HepG2 (cell line): ENCODE data around the gene HORMAD2. TPM values are rescaled to one million over a fixed set of nuclear protein-coding genes. Genes with fewer than 3 reads are reported as not detected.

Experiments
- ATAC-seq: fragments of 200-7000 bp; cut with Tn5 transposase; 3 replicates; pipeline ENCODE4 v1.9.1; 2020; ENCODE audit warnings: mild to moderate bottlenecking, moderate library complexity
- BruUV-seq: library from RNA; stranded (reverse); fragments of 400-500 nt; replicated peaks from 2 replicates; lab custom pipeline; 2021; lab: Mats Ljungman, UMichigan
- CTCF ChIA-PET: fragments of 300-600 bp; formaldehyde crosslinking; extraction: SDS; loops from one replicate; lab custom pipeline; 2021; ENCODE audit warnings: low total read pairs, inconsistent platforms, low intra/inter-chr PET ratio; lab: Yijun Ruan, JAX
- POLR2A ChIA-PET: fragments of 350-600 bp; sonication (Branson Sonifier 250); formaldehyde crosslinking; loops from one replicate; lab custom pipeline; 2020; ENCODE audit warnings: antibody characterized with exemption, inconsistent platforms; lab: Yijun Ruan, JAX
- DNase-seq: peaks from one replicate; pipeline ENCODE4 v3.0.0-alpha.2; 2015; ENCODE audit warnings: low spot score
- FAIRE-seq: peaks from 3 replicates; lab custom pipeline; 2011; peaks lifted over from hg19 to GRCh38; lab: Jason Lieb, UNC
- H2AFZ ChIP-seq: one replicate; pipeline ENCODE4 v1.6.1; 2011; ENCODE audit warnings: low read length, inconsistent platforms
- H3K27ac ChIP-seq: fragments of 300-600 bp; 3 replicates; pipeline ENCODE4 v1.8.0; 2011; ENCODE audit warnings: mixed run types, mild to moderate bottlenecking, mixed read lengths, low read length, inconsistent platforms; ENCODE audit not compliant: insufficient read depth; ENCODE audit errors: extremely low read length
- H3K27me3 ChIP-seq, 2 experiments: fragments of 200-600 bp in 1 of 2; 2 replicates in 1 of 2; 3 replicates in 1 of 2; pipeline versions ENCODE4 v1.6.0 to v1.8.0; 2011; ENCODE audit warnings: low read length in 2 of 2, mild to moderate bottlenecking in 2 of 2, moderate library complexity in 2 of 2, inconsistent platforms in 1 of 2; ENCODE audit not compliant: insufficient read depth in 2 of 2, control insufficient read depth in 1 of 2
- H3K36me3 ChIP-seq, 2 experiments: fragments of 200-600 bp in 1 of 2; replicated peaks in 1 of 2; 2 replicates in 1 of 2; 3 replicates in 1 of 2; pipeline versions ENCODE4 v1.5.1 to v1.8.0; 2011; ENCODE audit warnings: low read length in 2 of 2, inconsistent platforms in 1 of 2; ENCODE audit not compliant: insufficient read depth in 2 of 2, control insufficient read depth in 1 of 2
- H3K4me1 ChIP-seq: 2 replicates; pipeline ENCODE4 v1.5.1; 2012; ENCODE audit warnings: low read length, inconsistent platforms; ENCODE audit not compliant: insufficient read depth
- H3K4me2 ChIP-seq: 2 replicates; pipeline ENCODE4 v1.6.0; 2011; ENCODE audit warnings: low read depth, low read length, inconsistent platforms
- H3K4me3 ChIP-seq, 3 experiments: fragments of 200-600 bp in 1 of 3; sonication (generic), shearing (Covaris generic) in 1 of 3; replicated peaks in 1 of 3; 2 replicates each; pipeline ENCODE4 v1.5.1; 2011 to 2016; ENCODE audit warnings: low read length in 3 of 3, inconsistent platforms in 2 of 3, low read depth in 2 of 3, mild to moderate bottlenecking in 2 of 3, control low read depth in 1 of 3, mixed read lengths in 1 of 3; ENCODE audit not compliant: insufficient read depth in 1 of 3
- H3K79me2 ChIP-seq: one replicate; pipeline ENCODE4 v1.6.1; 2011; ENCODE audit warnings: low read length, inconsistent platforms; ENCODE audit not compliant: insufficient read depth
- H3K9ac ChIP-seq: 2 replicates; pipeline ENCODE4 v1.6.0; 2011; ENCODE audit warnings: mild to moderate bottlenecking, low read depth, low read length, inconsistent platforms; ENCODE audit not compliant: insufficient read depth
- H3K9me3 ChIP-seq: 2 replicates; pipeline ENCODE4 v1.5.1; 2012; ENCODE audit warnings: mild to moderate bottlenecking, low read length
- H4K20me1 ChIP-seq: 2 replicates; pipeline ENCODE4 v1.6.0; 2011; ENCODE audit warnings: inconsistent platforms, mild to moderate bottlenecking, low read length, moderate library complexity; ENCODE audit not compliant: insufficient read depth
- ARNTL ChIP-seq: sonication (generic); formaldehyde crosslinking; IDR thresholded peaks from 2 replicates; pipeline ENCODE4 v1.4.0; 2020; ENCODE audit warnings: mild to moderate bottlenecking, missing genetic modification reagents
- CC2D1A ChIP-seq: sonication (generic); formaldehyde crosslinking; IDR thresholded peaks from 2 replicates; pipeline ENCODE4 v1.8.1; 2023; ENCODE audit warnings: mild to moderate bottlenecking, missing genetic modification reagents
- CHCHD3 ChIP-seq: sonication (generic); formaldehyde crosslinking; IDR thresholded peaks from 2 replicates; pipeline ENCODE4 v1.8.0; 2022; ENCODE audit warnings: mild to moderate bottlenecking, missing genetic modification reagents, moderate library complexity
- HCFC1 ChIP-seq: fragments of 150-350 bp; IDR thresholded peaks from 2 replicates; pipeline ENCODE4 v1.6.1; 2014; ENCODE audit warnings: low read depth, low read length
- SIN3B ChIP-seq: fragments of 150-350 bp; IDR thresholded peaks from 2 replicates; pipeline ENCODE4 v1.6.1; 2014; ENCODE audit warnings: low read length
- SOX5 ChIP-seq: IDR thresholded peaks from 2 replicates; pipeline ENCODE4 v1.6.1; 2016; ENCODE audit warnings: borderline replicate concordance
- TGIF2 ChIP-seq: IDR thresholded peaks from 2 replicates; pipeline ENCODE4 v1.6.1; 2016; ENCODE audit warnings: control low read depth, missing compliant biosample characterization
- ZMAT3 ChIP-seq: sonication (generic); formaldehyde crosslinking; conservative IDR thresholded peaks from 2 replicates; pipeline ENCODE4 v1.7.0; 2021; ENCODE audit warnings: missing genetic modification reagents
- ZNF33B ChIP-seq: sonication (generic); formaldehyde crosslinking; IDR thresholded peaks from 2 replicates; pipeline ENCODE4 v1.5.1; 2020; ENCODE audit warnings: mild to moderate bottlenecking, missing genetic modification reagents
- ZNF713 ChIP-seq: sonication (generic); formaldehyde crosslinking; IDR thresholded peaks from 2 replicates; pipeline ENCODE4 v1.4.0; 2020; ENCODE audit warnings: mild to moderate bottlenecking, missing genetic modification reagents
- ZNF816 ChIP-seq: sonication (generic); formaldehyde crosslinking; IDR thresholded peaks from 2 replicates; pipeline ENCODE4 v1.8.0; 2022; ENCODE audit warnings: missing genetic modification reagents, mild to moderate bottlenecking, borderline replicate concordance
- WGBS: methylation state at CpG from one replicate; pipeline ENCODE4 v1.1.6; 2017; ENCODE audit warnings: low lambda C conversion rate; 5-methylcytosine and 5-hydroxymethylcytosine counted together
- in situ Hi-C: cut with HindIII; loops from 2 replicates; pipeline ENCODE4 v1.10.0; 2017; ENCODE audit warnings: low pct_unique_long_range_greater_than_20kb; ENCODE audit not compliant: extremely low pct_ligation_motif_present
- intact Hi-C: fragments of 100-400 bp; cut with micrococcal nuclease; formaldehyde crosslinking; loops from one replicate; pipeline ENCODE4 v1.10.0; 2022; ENCODE audit not compliant: unreplicated experiment
- polyA plus RNA-seq, 8 experiments: library from polyadenylated mRNA; depleted of rRNA in 3 of 8; stranded (reverse) in 7 of 8; unstranded in 1 of 8; fragments of >200 nt; fragmentation: Illumina TruSeq in 4 of 8; extraction: Trizol in 4 of 8; gene quantifications; 2 replicates each; pipeline versions ENCODE4 v1.2.1 to v1.2.3, GENCODE V29; 2011 to 2016; ENCODE audit warnings: low read depth in 4 of 8, missing spikeins in 1 of 8, mixed read lengths in 1 of 8; ENCODE audit not compliant: insufficient read depth in 1 of 8
- total RNA-seq, 5 experiments: library from RNA; depleted of rRNA; stranded (reverse); fragments of >200 nt; fragmentation: Illumina TruSeq; extraction: Trizol; gene quantifications; 2 replicates each; pipeline ENCODE4 v1.2.3, GENCODE V29; 2016; ENCODE audit warnings: low read depth in 1 of 5
- TF ChIP-seq, protein P1 (sequence below): sonication (generic); formaldehyde crosslinking; IDR thresholded peaks from 2 replicates; pipeline ENCODE4 v1.5.1; 2020; ENCODE audit warnings: missing genetic modification reagents, mild to moderate bottlenecking, borderline replicate concordance
- TF ChIP-seq, protein P2 (sequence below): sonication (generic); formaldehyde crosslinking; conservative IDR thresholded peaks from 2 replicates; pipeline ENCODE4 v1.4.0; 2020; ENCODE audit warnings: missing genetic modification reagents
- TF ChIP-seq, protein P3 (sequence below): sonication (generic); formaldehyde crosslinking; IDR thresholded peaks from 2 replicates; pipeline ENCODE4 v1.4.0; 2020; ENCODE audit warnings: missing genetic modification reagents
- TF ChIP-seq, protein P4 (sequence below): IDR thresholded peaks from 2 replicates; pipeline ENCODE4 v1.6.1; 2018; ENCODE audit warnings: missing genetic modification reagents
- TF ChIP-seq, protein P5 (sequence below): IDR thresholded peaks from 2 replicates; pipeline ENCODE4 v1.6.1; 2016
- TF ChIP-seq, protein P6 (sequence below): sonication (generic); formaldehyde crosslinking; conservative IDR thresholded peaks from 2 replicates; pipeline ENCODE4 v1.8.0; 2022; ENCODE audit warnings: missing genetic modification reagents

HORMAD2 gene
- total and polyA plus RNA-seq, 2 of the 13 experiments (the other 11 are each of a cell fraction or from before 2014, with no cell fraction given), result not detected

DNA sequence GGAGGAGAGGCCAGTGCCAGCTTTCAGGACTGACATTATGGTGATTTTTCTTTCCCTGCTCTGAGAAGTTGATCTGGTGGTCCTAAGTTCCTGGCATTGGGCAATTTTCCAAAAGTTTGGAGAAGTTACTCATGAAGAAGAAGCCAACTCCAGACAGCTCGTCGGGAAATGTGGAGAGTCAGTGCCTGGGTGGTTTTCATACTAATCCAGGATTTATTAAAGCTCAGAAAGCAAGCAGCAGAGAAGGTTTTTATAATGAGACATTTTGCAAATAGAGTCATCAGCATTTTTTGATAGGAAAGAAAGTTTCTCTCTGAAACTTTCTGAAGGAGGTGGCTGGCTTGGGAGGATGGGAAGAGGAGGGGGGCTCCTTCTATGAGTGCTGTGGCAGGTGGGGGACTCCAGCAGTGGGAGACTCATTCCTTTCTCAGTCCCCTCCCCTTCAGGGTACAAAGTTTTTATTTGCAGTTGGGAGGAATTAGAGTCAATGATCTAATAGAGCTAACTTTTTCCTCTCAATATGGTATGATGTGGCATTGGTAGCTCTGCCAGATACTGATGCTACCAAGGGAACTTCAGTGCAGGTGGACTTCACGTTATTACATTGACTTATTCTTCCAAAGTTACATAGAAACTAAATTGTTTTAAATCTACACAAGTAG is 110.9 kb downstream of the HORMAD2 start:
- POLR2A ChIA-PET, result interaction anchor here (0.9 to 1.2 kb wide), 2 partner anchors 18 to 21 kb away, joined by 4 to 7 read pairs; no protein-coding TSS in a partner anchor
- FAIRE-seq (no peak), ATAC-seq (peak; percentile 57), DNase-seq (peak; percentile 71)
- 0 out of 2 replicates have a peak overlapping the region, but pooled peaks have one; percentile 8 for H3K4me2 ChIP-seq
- WGBS, result 49% methylated on average over 3 of the region's 3 CpGs
- no peaks in the 10 kb centered on the region for H3K36me3 ChIP-seq
- CTCF ChIA-PET, result no interaction called here
- H3K27me3 ChIP-seq, result no peaks in the 10 kb centered on the region
- intact Hi-C loops, result no loop called here
- no peak overlapping the region for H2AFZ ChIP-seq
- no TSS peak for BruUV-seq
- peak overlapping the region; percentile 23 for H3K27ac ChIP-seq
- no peak overlapping the region for H3K4me3 ChIP-seq
- in situ Hi-C loops, result no loop called here
- H3K79me2 ChIP-seq, result no peaks in the 10 kb centered on the region
- no peak overlapping the region for H3K9ac ChIP-seq
- H4K20me1 ChIP-seq, result no peaks in the 10 kb centered on the region
- no peaks in the 10 kb centered on the region for H3K9me3 ChIP-seq
- peaks cover 100% of the 10 kb centered on the region for H3K4me1 ChIP-seq
- TF ChIP-seq CHCHD3 (no peak), SIN3B (no peak), CC2D1A (CRISPR knock-in tag) (no peak), HCFC1 (no peak), ZNF816 (no peak), ZMAT3 (no peak), SOX5 (peak; percentile 25; the same call in 1 of the 2 replicates), ARNTL (CRISPR knock-in tag) (no peak), TGIF2 (CRISPR knock-in tag) (no peak), ZNF713 (CRISPR knock-in tag) (no peak), ZNF33B (CRISPR knock-in tag) (no peak)
- TF ChIP-seq, protein P1, sequence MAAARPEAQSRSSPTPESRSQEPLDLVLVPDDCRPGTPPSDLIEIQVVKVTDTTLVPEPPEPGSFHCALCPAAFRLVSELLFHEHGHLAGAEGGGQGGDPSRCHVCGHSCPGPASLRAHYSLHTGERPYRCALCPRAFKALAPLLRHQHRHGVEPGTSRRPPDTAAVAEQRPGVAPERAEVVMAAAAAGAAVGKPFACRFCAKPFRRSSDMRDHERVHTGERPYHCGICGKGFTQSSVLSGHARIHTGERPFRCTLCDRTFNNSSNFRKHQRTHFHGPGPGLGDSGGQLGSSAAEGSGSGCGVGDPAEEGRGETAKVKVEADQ (CRISPR knock-in tag), result no peak
- TF ChIP-seq, protein P2, sequence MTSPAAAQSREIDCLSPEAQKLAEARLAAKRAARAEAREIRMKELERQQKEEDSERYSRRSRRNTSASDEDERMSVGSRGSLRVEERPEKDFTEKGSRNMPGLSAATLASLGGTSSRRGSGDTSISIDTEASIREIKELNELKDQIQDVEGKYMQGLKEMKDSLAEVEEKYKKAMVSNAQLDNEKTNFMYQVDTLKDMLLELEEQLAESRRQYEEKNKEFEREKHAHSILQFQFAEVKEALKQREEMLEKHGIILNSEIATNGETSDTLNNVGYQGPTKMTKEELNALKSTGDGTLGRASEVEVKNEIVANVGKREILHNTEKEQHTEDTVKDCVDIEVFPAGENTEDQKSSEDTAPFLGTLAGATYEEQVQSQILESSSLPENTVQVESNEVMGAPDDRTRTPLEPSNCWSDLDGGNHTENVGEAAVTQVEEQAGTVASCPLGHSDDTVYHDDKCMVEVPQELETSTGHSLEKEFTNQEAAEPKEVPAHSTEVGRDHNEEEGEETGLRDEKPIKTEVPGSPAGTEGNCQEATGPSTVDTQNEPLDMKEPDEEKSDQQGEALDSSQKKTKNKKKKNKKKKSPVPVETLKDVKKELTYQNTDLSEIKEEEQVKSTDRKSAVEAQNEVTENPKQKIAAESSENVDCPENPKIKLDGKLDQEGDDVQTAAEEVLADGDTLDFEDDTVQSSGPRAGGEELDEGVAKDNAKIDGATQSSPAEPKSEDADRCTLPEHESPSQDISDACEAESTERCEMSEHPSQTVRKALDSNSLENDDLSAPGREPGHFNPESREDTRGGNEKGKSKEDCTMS (CRISPR knock-in tag), result no peak
- TF ChIP-seq, protein P3, sequence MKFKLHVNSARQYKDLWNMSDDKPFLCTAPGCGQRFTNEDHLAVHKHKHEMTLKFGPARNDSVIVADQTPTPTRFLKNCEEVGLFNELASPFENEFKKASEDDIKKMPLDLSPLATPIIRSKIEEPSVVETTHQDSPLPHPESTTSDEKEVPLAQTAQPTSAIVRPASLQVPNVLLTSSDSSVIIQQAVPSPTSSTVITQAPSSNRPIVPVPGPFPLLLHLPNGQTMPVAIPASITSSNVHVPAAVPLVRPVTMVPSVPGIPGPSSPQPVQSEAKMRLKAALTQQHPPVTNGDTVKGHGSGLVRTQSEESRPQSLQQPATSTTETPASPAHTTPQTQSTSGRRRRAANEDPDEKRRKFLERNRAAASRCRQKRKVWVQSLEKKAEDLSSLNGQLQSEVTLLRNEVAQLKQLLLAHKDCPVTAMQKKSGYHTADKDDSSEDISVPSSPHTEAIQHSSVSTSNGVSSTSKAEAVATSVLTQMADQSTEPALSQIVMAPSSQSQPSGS (CRISPR knock-in tag), result no peak
- TF ChIP-seq, protein P4, sequence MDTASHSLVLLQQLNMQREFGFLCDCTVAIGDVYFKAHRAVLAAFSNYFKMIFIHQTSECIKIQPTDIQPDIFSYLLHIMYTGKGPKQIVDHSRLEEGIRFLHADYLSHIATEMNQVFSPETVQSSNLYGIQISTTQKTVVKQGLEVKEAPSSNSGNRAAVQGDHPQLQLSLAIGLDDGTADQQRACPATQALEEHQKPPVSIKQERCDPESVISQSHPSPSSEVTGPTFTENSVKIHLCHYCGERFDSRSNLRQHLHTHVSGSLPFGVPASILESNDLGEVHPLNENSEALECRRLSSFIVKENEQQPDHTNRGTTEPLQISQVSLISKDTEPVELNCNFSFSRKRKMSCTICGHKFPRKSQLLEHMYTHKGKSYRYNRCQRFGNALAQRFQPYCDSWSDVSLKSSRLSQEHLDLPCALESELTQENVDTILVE (CRISPR knock-in tag), result no peak
- TF ChIP-seq, protein P5, sequence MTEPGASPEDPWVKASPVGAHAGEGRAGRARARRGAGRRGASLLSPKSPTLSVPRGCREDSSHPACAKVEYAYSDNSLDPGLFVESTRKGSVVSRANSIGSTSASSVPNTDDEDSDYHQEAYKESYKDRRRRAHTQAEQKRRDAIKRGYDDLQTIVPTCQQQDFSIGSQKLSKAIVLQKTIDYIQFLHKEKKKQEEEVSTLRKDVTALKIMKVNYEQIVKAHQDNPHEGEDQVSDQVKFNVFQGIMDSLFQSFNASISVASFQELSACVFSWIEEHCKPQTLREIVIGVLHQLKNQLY (CRISPR knock-in tag), result no peak
- TF ChIP-seq, protein P6, sequence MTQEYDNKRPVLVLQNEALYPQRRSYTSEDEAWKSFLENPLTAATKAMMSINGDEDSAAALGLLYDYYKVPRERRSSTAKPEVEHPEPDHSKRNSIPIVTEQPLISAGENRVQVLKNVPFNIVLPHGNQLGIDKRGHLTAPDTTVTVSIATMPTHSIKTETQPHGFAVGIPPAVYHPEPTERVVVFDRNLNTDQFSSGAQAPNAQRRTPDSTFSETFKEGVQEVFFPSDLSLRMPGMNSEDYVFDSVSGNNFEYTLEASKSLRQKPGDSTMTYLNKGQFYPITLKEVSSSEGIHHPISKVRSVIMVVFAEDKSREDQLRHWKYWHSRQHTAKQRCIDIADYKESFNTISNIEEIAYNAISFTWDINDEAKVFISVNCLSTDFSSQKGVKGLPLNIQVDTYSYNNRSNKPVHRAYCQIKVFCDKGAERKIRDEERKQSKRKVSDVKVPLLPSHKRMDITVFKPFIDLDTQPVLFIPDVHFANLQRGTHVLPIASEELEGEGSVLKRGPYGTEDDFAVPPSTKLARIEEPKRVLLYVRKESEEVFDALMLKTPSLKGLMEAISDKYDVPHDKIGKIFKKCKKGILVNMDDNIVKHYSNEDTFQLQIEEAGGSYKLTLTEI (CRISPR knock-in tag), result no peak
